Measurements from ENCODE around the gene RAB6B. TPM values are rescaled to one million over a fixed set of nuclear protein-coding genes. Genes with fewer than 3 reads are reported as not detected.

The RAB6B gene
- total and polyA plus RNA-seq, 4 donors: 1.8 to 5.1 (median 3.2) TPM

- Histone ChIP-seq H3K27me3 (ENCODE audit: control insufficient read depth in 3 of 3, insufficient read depth in 3 of 3, low read length in 2 of 3) (peaks cover 0 to 6% (median 0%) of the 10 kb centered on the region in 3 donors), H3K9ac (ENCODE audit: insufficient read depth in 1 of 2, low read length in 2 of 2) (no peak overlapping the region), H3K4me1 (ENCODE audit: control insufficient read depth in 5 of 5, insufficient read depth in 5 of 5, low read length in 5 of 5) (no peaks in the 10 kb centered on the region), H3K4me3 (no peak overlapping the region), H3K27ac (ENCODE audit: low read depth in 1 of 2, low read length in 1 of 2) (no peak overlapping the region), H3K36me3 (ENCODE audit: control insufficient read depth in 4 of 4, insufficient read depth in 4 of 4, low read length in 4 of 4) (no peaks in the 10 kb centered on the region), H3K9me3 (ENCODE audit: control insufficient read depth in 4 of 4, insufficient read depth in 3 of 4, low read length in 3 of 4) (no peaks in the 10 kb centered on the region)
- ATAC-seq (ENCODE audit: insufficient read depth, low FRiP score): no peak
- WGBS, 2 donors: 95 to 96% methylated on average over 5 of the region's 5 CpGs
- no peak for DNase-seq
- TF ChIP-seq CTCF (IDR thresholded peaks at IDR 0.05; ENCODE audit: control extremely low read depth, extremely low read depth): no peak
Observed at GRCh38 chr3:133775835-133776234, 119.8 kb downstream of the RAB6B start.

- no peak for DNase-seq
- WGBS, 2 donors: 94 to 95% methylated on average over 9 of the region's 9 CpGs
- no peak overlapping the region for H3K9ac ChIP-seq (ENCODE audit: insufficient read depth in 1 of 2, low read length in 2 of 2)
Observed at GRCh38 chr3:133775309-133775708, 120.4 kb downstream of the RAB6B start.

More at GRCh38 chr3:133775309-133775708, 120.4 kb downstream of the RAB6B start:
- Histone ChIP-seq H3K27me3 (ENCODE audit: control insufficient read depth in 3 of 3, insufficient read depth in 3 of 3, low read length in 2 of 3) (peaks cover 0 to 6% (median 0%) of the 10 kb centered on the region in 3 donors), H3K27ac (ENCODE audit: low read depth in 1 of 2, low read length in 1 of 2) (no peak overlapping the region), H3K36me3 (ENCODE audit: control insufficient read depth in 4 of 4, insufficient read depth in 4 of 4, low read length in 4 of 4) (no peaks in the 10 kb centered on the region), H3K4me3 (no peak overlapping the region), H3K9me3 (ENCODE audit: control insufficient read depth in 4 of 4, insufficient read depth in 3 of 4, low read length in 3 of 4) (no peaks in the 10 kb centered on the region), H3K4me1 (ENCODE audit: control insufficient read depth in 5 of 5, insufficient read depth in 5 of 5, low read length in 5 of 5) (no peaks in the 10 kb centered on the region)
- TF ChIP-seq CTCF (IDR thresholded peaks at IDR 0.05; ENCODE audit: control extremely low read depth, extremely low read depth): no peak
- no peak for ATAC-seq (ENCODE audit: insufficient read depth, low FRiP score)

Other genes starting within 250 kb of the RAB6B start
- 10 to 100 TPM; 16.6 to 45.4 TPM for gene TOPBP1, start 233.9 kb downstream of the RAB6B start, total RNA-seq
- gene TOPBP1, start 233.9 kb downstream of the RAB6B start, polyA plus RNA-seq: 10 to 100 TPM in 1 of 2 donors, 1 to 10 TPM in 1; 6.9 to 10.9 TPM
- gene TF, start 149.5 kb downstream of the RAB6B start, total RNA-seq: 10 to 100 TPM; 30.2 to 36.1 TPM
- 1 to 10 TPM in 1 of 2 donors, under 1 TPM in 1; 0.59 to 1.2 TPM for gene TF, start 149.5 kb downstream of the RAB6B start, polyA plus RNA-seq
- 10 to 100 TPM; 20.3 to 82.4 TPM for gene SRPRB, start 90.1 kb downstream of the RAB6B start, total RNA-seq
- 10 to 100 TPM; 35.9 to 42.7 TPM for gene SRPRB, start 90.1 kb downstream of the RAB6B start, polyA plus RNA-seq
- gene SLCO2A1, start 134.0 kb upstream of the RAB6B start, total RNA-seq: 100 to 1,000 TPM in 1 of 2 donors, 10 to 100 TPM in 1; 27.2 to 131 TPM
- gene SLCO2A1, start 134.0 kb upstream of the RAB6B start, polyA plus RNA-seq: 10 to 100 TPM; 27.8 to 57.5 TPM